Measurements from ENCODE around the gene MRGPRG. TPM values are rescaled to one million over a fixed set of nuclear protein-coding genes. Genes with fewer than 3 reads are reported as not detected.
"Not testable (repeated sequence)": the region's sequence is repeated elsewhere in the genome, so short reads cannot be mapped to it uniquely, and the experiment has no call there.

Gene MRGPRG
- not detected for total RNA-seq

- POLR2A ChIA-PET = no interaction called here
- CTCF ChIA-PET = no interaction called here
Observed at GRCh38 chr11:3218483-3219280, at the start of gene MRGPRG. MRGPRG (minus strand) TSS chr11:3218813; CDS start chr11:3218813, 0 bp downstream.

- CTCF ChIA-PET, POLR2A ChIA-PET: not testable (repeated sequence)
Observed at GRCh38 chr11:3262548-3262947, 43.9 kb upstream of the MRGPRG start.

GRCh38 chr11:3261831-3262230 lies 43.2 kb upstream of the MRGPRG start:
- POLR2A ChIA-PET, CTCF ChIA-PET: not testable (repeated sequence)

- CTCF ChIA-PET, POLR2A ChIA-PET: not testable (repeated sequence)
Observed at GRCh38 chr11:3257509-3257908, 38.9 kb upstream of the MRGPRG start.

- POLR2A ChIA-PET, CTCF ChIA-PET: not testable (repeated sequence)
Observed at GRCh38 chr11:3255241-3255640, 36.6 kb upstream of the MRGPRG start.

- POLR2A ChIA-PET, CTCF ChIA-PET: not testable (repeated sequence)
Observed at GRCh38 chr11:3254773-3255172, 36.2 kb upstream of the MRGPRG start.

GRCh38 chr11:3245071-3245470 lies 26.5 kb upstream of the MRGPRG start:
- CTCF ChIA-PET = no interaction called here
- POLR2A ChIA-PET = no interaction called here

- POLR2A ChIA-PET = no interaction called here
- CTCF ChIA-PET = no interaction called here
Observed at GRCh38 chr11:3243880-3244279, 25.3 kb upstream of the MRGPRG start.

- ChIA-PET CTCF (interaction anchor here (0.6 kb wide), 1 partner anchor 190 kb away, joined by 3 read pairs; no protein-coding TSS in a partner anchor), POLR2A (no interaction called here)
Observed at GRCh38 chr11:3237119-3237518, 18.5 kb upstream of the MRGPRG start.

GRCh38 chr11:3234846-3235245 lies 16.2 kb upstream of the MRGPRG start:
- CTCF ChIA-PET = no interaction called here
- POLR2A ChIA-PET = no interaction called here

GRCh38 chr11:3232956-3233355 lies 14.3 kb upstream of the MRGPRG start:
- ChIA-PET POLR2A (no interaction called here), CTCF (no interaction called here)

GRCh38 chr11:3231851-3232744 lies 13.5 kb upstream of the MRGPRG start, which contains the start of gene MRGPRE:
MRGPRE (minus strand) TSS chr11:3232417; CDS start chr11:3228799, 3,618 bp downstream.
- ChIA-PET CTCF (no interaction called here), POLR2A (no interaction called here)

GRCh38 chr11:3231550-3231850 lies 12.9 kb upstream of the MRGPRG start:
- CTCF ChIA-PET = no interaction called here
- POLR2A ChIA-PET = no interaction called here

GRCh38 chr11:3230636-3231549 lies 12.3 kb upstream of the MRGPRG start:
- CTCF ChIA-PET = no interaction called here
- POLR2A ChIA-PET = no interaction called here

GRCh38 chr11:3229673-3230630 lies 11.3 kb upstream of the MRGPRG start:
- CTCF ChIA-PET = no interaction called here
- POLR2A ChIA-PET = no interaction called here

- CTCF ChIA-PET = no interaction called here
Observed at GRCh38 chr11:3228445-3228829, 9.8 kb upstream of the MRGPRG start.

GRCh38 chr11:3227568-3228444 lies 9.2 kb upstream of the MRGPRG start:
- ChIA-PET CTCF (no interaction called here), POLR2A (no interaction called here)

More at GRCh38 chr11:3228445-3228829, 9.8 kb upstream of the MRGPRG start:
- POLR2A ChIA-PET = no interaction called here

- POLR2A ChIA-PET = no interaction called here
- CTCF ChIA-PET = no interaction called here
Observed at GRCh38 chr11:3226846-3227567, 8.4 kb upstream of the MRGPRG start.

All from activated CD8-positive, alpha-beta memory T cell treated with anti-CD3 and anti-CD28 coated beads for 36 hours (primary cell).